ENCODE data around the gene GALNT16.

DNA sequence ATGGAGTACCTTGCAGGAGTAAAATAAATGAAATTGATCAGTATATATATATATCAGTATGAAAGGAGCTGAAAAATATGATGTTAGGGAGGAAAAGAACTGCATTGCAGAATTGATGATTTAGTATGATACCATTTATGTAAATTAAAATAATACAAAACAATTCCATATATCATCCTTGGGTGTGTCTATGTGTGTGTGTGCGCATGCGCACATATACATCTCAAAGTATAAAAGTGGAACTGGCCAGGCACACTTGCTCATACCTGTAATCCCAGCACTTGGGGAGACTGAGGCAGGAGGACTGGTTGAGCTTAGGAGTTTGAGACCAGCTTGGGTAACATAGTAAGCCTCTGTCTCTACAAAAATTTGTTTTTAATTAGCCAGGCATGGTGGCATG lies 15.4 kb downstream of the GALNT16 start:
- TF ChIP-seq, protein P1, sequence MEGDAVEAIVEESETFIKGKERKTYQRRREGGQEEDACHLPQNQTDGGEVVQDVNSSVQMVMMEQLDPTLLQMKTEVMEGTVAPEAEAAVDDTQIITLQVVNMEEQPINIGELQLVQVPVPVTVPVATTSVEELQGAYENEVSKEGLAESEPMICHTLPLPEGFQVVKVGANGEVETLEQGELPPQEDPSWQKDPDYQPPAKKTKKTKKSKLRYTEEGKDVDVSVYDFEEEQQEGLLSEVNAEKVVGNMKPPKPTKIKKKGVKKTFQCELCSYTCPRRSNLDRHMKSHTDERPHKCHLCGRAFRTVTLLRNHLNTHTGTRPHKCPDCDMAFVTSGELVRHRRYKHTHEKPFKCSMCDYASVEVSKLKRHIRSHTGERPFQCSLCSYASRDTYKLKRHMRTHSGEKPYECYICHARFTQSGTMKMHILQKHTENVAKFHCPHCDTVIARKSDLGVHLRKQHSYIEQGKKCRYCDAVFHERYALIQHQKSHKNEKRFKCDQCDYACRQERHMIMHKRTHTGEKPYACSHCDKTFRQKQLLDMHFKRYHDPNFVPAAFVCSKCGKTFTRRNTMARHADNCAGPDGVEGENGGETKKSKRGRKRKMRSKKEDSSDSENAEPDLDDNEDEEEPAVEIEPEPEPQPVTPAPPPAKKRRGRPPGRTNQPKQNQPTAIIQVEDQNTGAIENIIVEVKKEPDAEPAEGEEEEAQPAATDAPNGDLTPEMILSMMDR (IDR thresholded peaks at IDR 0.05) = no peak
- no peak for TF ChIP-seq POLR2A (IDR thresholded peaks at IDR 0.05)
